Measurements from ENCODE around the gene HSPB9.

DNA sequence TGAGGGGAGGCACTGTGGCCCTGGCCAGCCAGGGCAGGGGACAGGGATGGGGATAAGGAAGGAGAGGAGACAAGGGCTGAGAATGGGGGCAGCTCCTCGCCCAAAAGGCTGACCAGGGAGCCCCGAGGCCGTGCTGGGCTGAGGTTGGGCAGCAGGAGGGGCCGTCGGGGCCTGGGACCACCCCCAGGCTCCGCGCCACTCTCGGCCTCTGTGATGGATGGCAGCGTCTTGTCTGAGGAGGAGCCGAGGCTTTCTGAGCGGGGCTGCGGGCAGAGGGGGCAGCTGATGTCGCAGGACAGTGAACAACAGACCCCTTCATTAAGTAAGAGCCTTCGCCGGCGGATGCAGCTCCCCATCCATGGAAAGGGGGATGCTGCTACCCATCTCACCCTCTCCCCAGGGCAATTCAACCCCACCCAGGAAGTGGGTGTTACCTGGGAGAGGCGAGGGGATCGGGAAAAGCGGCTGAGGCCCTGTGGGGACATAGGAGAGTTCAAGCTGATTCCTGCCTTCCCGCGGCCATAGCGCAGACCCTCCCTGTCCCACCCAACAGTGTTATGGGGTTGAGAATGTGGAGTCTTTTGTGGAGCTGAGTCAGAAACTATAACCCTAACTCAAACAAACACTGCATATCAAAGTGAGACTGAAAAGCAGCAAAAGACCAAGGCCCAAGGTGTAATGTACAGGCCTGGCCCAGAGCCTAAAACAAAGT lies 41.2 kb downstream of the HSPB9 start:
- TF ChIP-seq, protein P1, sequence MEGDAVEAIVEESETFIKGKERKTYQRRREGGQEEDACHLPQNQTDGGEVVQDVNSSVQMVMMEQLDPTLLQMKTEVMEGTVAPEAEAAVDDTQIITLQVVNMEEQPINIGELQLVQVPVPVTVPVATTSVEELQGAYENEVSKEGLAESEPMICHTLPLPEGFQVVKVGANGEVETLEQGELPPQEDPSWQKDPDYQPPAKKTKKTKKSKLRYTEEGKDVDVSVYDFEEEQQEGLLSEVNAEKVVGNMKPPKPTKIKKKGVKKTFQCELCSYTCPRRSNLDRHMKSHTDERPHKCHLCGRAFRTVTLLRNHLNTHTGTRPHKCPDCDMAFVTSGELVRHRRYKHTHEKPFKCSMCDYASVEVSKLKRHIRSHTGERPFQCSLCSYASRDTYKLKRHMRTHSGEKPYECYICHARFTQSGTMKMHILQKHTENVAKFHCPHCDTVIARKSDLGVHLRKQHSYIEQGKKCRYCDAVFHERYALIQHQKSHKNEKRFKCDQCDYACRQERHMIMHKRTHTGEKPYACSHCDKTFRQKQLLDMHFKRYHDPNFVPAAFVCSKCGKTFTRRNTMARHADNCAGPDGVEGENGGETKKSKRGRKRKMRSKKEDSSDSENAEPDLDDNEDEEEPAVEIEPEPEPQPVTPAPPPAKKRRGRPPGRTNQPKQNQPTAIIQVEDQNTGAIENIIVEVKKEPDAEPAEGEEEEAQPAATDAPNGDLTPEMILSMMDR (conservative IDR thresholded peaks at IDR 0.05) = no peak
- no peak for TF ChIP-seq ZFX (IDR thresholded peaks at IDR 0.05)

Data from C4-2B (cell line).